HPDE6-E6E7 (cell line): ENCODE results near the gene PIGO.

Source experiments
- DNase-seq: peaks from one replicate; pipeline ENCODE4 v3.0.0; 2011; ENCODE audit warnings: missing footprints; ENCODE audit errors: extremely low spot score

PIGO gene

DNA sequence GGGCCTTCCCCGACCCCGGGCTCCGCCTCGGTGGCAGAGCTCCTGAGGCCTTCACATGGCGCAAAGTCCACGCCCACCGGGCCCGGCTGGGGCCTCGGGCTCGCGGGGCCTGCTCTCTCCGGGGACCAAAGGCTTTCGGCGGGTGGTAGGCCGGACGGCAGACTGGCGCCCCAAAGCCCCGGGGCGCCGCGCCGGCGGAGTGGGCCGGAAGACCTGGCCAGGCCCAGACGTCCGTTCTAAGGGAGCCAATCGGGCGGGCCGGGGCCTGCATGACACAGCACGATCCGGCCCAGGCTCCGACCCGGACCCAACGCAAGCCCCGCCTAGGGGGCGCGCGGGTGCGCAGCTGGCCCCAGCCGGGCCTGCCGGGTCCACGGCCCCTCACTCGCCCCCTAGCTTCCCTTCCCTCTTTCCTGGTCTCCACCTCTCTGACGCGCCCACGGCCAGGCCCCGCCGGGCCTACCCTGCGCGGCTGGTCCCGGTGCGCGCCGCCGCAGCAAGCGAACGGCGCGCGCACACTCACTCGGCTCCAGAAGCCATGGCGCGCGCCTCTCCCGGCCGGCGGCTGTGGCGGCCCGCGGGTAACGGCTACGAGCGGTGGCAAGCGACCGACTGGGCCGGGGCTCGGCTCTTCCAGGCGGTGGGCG is 24.5 kb downstream of the PIGO start:
- DNase-seq, result peak; percentile 75

DNA sequence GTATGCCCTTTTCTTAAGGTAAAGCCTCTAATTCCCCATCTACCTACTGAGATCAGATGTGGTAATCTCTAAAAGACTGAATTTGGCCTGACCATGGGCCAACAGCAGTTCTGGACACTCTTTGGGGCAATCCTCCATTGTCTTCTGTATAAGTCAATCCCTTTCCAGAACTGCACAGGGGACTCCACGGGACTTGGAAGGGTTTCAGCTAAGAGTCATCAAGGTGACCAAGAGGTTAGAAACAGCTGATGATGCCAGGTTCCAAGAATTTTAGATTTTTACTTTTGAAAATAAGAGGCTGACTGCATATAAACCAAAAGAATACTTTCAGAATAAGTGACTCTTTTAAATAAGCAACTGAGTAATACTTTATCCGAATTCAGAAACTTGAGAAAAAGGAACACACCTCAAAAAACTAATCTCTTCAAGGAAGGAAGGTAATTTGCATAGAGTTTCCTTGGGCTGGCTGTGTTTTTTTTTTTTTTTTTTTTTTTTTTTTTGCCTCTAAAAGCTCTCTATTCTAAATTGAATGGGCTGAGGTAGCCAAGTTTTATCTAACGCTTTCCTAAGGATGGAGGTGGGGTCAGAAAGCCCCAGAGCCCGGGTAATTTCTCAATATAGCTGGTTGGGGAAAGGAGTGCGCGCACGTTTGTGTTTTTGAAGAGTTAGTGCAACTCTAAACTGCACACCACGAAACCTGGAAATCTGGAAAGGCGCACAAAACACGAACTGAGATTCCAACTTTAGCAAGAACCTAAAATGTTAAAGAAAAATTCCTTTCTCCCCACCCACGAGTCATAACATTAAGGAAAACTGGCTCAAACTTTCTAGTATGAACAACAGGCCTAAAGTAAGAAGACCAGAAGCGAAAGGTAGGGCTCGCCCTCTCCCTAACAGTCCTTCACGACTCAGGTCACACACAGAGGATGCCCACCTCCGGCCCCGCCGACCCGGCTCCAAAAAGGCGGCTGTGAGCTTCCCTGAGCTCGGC is 25.3 kb downstream of the PIGO start:
- no peak for DNase-seq

GRCh38 chr9:35069020-35069419 is 27.4 kb downstream of the PIGO start:
- no peak for DNase-seq

DNA sequence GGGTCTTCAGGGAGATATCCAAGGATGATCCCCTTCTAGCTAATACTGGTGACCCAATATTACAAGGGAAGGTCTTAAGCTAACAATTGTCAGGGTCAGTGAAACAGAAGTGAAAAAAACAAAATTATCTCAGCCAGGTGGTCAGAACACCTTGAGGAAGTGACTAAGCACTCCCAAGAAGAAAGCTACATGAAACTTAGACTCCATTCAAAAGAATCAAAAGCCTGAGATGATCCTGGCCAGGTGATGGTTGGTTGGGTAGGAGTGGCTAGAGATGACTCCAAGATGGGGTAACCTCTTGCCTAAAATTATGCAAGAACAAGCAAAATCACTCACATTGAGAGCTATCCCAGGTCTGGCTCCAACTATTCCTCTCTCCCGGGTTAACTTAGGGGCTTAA is 29.3 kb downstream of the PIGO start:
- DNase-seq, result no peak

DNA sequence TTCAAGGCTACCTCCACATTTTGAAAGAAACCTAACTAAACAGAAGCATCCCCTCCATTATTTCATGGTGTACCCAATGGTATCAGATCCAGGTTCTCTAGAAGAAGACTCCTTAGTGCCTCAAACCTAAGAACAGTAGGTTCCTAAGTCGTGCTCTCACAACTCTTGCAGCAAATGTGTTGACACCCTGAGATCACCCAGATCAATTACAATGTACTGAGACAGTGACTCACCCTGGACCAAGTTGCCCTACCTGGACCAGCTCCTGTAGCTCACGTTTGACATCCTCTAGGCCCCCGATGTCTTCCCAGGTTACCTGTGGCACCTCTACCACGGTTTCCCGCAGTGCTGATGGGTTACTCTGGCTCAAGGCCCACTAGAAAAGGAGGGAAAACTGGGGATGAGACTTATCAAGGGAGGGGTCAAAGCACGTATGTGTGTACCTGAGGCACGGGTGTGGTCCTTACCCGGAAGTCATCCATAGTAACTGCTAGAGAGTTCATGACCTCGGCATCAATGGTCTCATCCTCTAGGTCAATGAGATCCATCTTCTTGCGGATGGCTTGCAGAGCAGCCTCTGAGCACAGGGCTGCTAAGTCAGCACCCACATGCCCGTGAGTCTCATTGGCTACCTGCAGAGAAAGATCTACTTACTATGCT is 35.7 kb downstream of the PIGO start:
- no peak for DNase-seq

- no peak for DNase-seq
Observed at GRCh38 chr9:35059438-35059837, 37.0 kb downstream of the PIGO start.

- DNase-seq, result no peak
Observed at GRCh38 chr9:35057271-35057620, 39.1 kb downstream of the PIGO start.

GRCh38 chr9:35056571-35057270 is 39.7 kb downstream of the PIGO start:
- DNase-seq, result no peak

DNA sequence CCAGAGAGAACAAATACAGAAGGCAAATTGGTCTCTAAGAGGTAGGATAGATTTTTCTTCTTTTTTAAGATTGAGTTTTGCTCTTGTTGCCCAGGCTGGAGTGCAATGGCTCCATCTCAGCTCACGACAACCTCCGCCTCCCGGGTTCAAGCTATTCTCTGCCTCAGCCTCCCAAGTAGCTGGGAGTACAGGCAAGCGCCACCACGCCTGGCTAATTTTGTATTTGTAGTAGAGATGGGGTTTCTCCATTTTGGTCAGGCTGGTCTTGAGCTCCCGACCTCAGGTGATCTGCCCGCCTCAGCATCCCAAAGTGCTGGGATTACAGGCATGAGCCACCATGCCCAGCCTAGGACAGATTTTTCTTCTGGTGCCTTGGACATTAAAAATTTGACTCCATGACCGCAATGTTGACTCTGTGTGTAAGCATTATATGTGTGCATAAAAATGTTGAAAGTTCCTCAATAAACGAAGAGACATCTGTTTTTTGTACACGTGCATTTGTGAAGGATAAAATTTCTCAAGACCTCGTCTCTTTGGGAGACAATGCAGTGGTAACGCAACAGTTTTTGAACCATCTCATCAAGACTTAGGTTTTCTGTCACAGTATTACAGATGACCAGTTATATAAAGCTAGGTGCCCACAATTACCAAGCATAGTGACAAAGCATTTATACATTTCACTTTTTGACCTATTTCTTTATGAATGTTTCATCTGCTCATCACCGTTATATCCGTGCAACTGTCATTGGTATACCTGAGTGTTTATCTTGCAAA is 41.3 kb downstream of the PIGO start:
- no peak for DNase-seq

- no peak for DNase-seq
Observed at GRCh38 chr9:35054185-35054835, 42.1 kb downstream of the PIGO start.

DNA sequence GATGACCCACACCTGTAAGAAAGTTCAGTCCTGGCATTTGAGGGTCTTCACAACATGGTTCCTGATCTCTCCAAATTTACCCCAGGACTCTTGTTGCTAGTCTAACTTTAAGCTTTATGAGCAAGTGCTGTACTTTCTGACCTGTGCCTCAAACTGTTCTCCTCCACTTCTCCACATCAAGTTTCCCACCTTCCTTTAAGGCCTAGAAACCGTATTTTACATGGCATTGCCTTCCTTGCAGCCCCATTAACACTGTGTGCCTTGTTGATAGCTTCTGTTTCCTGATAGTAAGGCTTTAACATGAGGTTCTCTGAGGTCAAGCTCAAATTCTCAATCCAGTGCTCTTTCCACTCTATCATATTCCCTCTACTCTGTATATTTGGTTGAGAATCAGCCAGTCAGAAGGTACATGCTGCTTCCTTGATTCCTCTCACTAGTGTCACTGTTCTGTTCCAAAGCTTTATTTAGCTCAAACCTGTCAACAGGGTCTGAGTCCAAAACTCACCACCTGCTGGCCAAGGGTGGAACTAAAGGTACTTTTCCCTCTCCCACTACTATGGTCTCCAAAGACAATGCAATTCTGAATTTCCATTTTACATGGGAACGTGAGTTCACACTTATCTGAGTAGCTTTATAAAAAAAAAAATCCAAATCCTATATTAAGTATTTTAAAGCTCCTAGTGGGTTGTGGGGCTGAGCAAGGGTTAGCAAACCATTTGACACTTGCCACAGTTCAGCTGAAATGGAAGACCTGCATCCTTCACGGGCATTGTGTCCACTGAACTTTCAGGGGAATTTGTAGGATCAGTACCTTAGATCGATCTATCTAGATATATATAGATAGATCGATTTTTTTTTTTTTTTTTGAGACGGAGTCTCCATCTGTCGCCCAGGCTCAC is 45.1 kb downstream of the PIGO start:
- peak; percentile 32 for DNase-seq

DNA sequence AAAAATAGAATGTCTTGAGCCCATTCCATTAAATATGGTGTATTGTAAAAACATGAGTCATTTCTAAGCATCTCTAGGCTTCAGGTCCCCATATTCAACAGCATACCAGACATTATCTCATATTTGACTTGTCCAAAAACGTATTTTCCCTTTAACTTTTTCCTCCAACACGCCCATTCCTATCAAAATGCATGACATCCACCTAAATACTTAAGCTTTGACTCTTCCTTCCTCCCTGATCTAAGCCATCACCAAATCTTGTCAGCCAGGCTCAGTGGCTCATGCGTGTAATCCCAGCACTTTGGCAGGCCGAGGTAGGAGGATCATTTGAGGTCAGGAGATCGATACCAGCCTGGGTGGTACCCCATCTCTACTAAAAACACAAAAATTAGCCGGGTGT is 47.9 kb downstream of the PIGO start:
- no peak for DNase-seq

GRCh38 chr9:35044071-35044470 is 52.3 kb downstream of the PIGO start:
- no peak for DNase-seq

DNA sequence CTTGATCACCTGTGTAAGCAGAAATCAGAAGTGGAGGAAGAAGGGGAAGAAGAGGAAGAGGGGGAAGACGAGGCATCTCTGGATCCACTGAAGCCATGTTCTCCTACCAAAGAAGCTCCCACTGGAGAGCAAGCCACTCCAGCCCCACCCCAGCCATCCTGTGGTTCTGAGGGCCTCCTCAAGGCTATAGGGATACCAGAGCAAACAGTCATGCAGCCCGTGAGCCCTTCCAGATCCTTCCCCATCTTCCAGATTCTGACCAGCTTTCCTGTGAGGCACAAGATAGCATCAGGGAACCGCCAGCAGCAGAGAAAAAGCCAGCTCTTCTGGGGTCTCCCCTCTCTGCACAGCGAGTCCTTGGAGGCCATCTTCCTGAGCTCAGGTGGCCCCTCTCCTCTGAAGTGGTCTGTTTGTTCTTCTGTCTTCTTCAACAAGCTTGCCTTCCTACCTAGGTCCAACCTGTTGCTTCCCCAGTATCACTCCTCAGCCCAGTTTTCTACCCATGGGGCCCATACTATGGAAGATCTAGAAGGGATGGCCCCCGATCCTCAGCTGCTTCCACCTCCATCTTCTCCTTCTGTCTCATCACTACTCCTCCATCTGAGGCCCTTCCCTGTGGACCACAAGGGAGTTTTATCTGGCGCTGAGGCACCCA is 53.4 kb downstream of the PIGO start:
- DNase-seq, result no peak

DNA sequence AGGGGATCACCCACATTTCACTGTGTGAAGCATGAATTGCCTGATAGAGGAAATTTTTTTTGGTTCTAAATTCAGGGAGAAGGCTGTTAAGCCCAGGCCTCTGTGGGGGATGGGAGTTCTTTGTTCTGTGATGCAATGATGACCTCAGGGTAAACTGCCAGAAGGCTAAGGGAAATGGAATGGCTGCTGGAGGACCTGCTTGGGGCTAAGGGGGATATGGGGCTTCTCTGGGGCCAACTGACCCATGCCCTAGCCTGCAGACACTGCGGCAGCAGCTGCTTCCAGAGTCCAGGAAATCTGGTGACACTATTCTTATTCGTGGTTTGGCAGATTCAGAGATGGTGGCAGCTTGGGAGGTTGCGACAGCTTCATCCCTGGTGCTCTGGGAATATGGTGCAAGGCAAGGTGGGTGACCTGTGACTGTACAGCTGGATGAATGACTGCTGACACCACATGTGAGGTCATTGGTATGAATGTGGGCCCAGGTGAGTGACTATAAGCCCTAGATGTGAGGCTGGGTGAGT is 54.2 kb downstream of the PIGO start:
- DNase-seq, result peak; percentile 41
